A549 (cell line): Measurements from ENCODE around the gene CALML3. TPM values are rescaled to one million over a fixed set of nuclear protein-coding genes. Genes with fewer than 3 reads are reported as not detected.

Experiments
- ATAC-seq, 2 experiments: fragments of 200-7000 bp in 1 of 2; fragments of >200 bp in 1 of 2; cut with Nextera tagmentation in 1 of 2; cut with Tn5 transposase in 1 of 2; 3 replicates each; pipeline versions ENCODE4 v1.8.0 to v1.9.1; 2018 to 2020; ENCODE audit warnings: mild to moderate bottlenecking in 1 of 2, moderate library complexity in 1 of 2
- CTCF ChIA-PET: fragments of 300-600 bp; sonication (Branson Sonifier 250); formaldehyde crosslinking; extraction: SDS; loops from one replicate; lab custom pipeline; 2021; ENCODE audit warnings: antibody characterized with exemption, inconsistent platforms; lab: Yijun Ruan, JAX
- POLR2A ChIA-PET: fragments of 350-600 bp; formaldehyde crosslinking; extraction: SDS; loops from one replicate; lab custom pipeline; 2021; ENCODE audit warnings: antibody characterized with exemption, inconsistent platforms; lab: Yijun Ruan, JAX
- DNase-seq, 2 experiments: peaks; one replicate each; pipeline versions ENCODE4 v3.0.0 to v3.0.0-alpha.2; 2011 to 2016; ENCODE audit warnings: low read depth in 1 of 2, low spot score in 1 of 2
- FAIRE-seq: peaks from 2 replicates; lab custom pipeline; 2011; peaks lifted over from hg19 to GRCh38; lab: Jason Lieb, UNC
- H3K27ac ChIP-seq, 2 experiments: fragments of >200 bp; sonication (Bioruptor Twin); formaldehyde crosslinking; 3 replicates each; pipeline ENCODE4 v1.5.1; 2016 to 2017
- H3K4me1 ChIP-seq: fragments of >200 bp; sonication (Bioruptor Twin); formaldehyde crosslinking; 3 replicates; pipeline ENCODE4 v1.6.1; 2016
- H3K4me2 ChIP-seq: fragments of >200 bp; sonication (Bioruptor Twin); formaldehyde crosslinking; 3 replicates; pipeline ENCODE4 v1.6.1; 2016
- H3K4me3 ChIP-seq: fragments of >200 bp; sonication (Bioruptor Twin); formaldehyde crosslinking; 3 replicates; pipeline ENCODE4 v1.5.1; 2016
- H3K9me3 ChIP-seq: fragments of >200 bp; sonication (Bioruptor Twin); formaldehyde crosslinking; 3 replicates; pipeline ENCODE4 v1.6.1; 2016
- BHLHE40 ChIP-seq: IDR thresholded peaks from 2 replicates; pipeline ENCODE4 v1.6.1; 2012; ENCODE audit warnings: low read depth, low read length, inconsistent platforms
- ESRRA ChIP-seq: fragments of 150-350 bp; IDR thresholded peaks from 2 replicates; pipeline ENCODE4 v1.6.1; 2014; ENCODE audit warnings: mild to moderate bottlenecking, low read length, borderline replicate concordance
- HDAC2 ChIP-seq: fragments of 200-600 bp; sonication (generic); IDR thresholded peaks from 2 replicates; pipeline ENCODE4 v1.6.1; 2016
- MAFK ChIP-seq: fragments of 450-650 bp; IDR thresholded peaks from 2 replicates; pipeline ENCODE4 v1.6.1; 2014; ENCODE audit not compliant: partially characterized antibody
- MYC ChIP-seq: IDR thresholded peaks from 2 replicates; pipeline ENCODE4 v1.6.1; 2012; ENCODE audit warnings: mild to moderate bottlenecking, inconsistent platforms, low read length, improper control_type of control experiment, borderline replicate concordance
- RAD21 ChIP-seq, 2 experiments: fragments of >200 bp in 1 of 2; sonication (Bioruptor Twin) in 1 of 2; formaldehyde crosslinking in 1 of 2; IDR thresholded peaks in 1 of 2; conservative IDR thresholded peaks in 1 of 2; 2 replicates in 1 of 2; 3 replicates in 1 of 2; pipeline ENCODE4 v1.6.1; 2012 to 2018; ENCODE audit warnings: inconsistent platforms in 1 of 2
- RNF2 ChIP-seq: fragments of 200-600 bp; sonication (generic); IDR thresholded peaks from 2 replicates; pipeline ENCODE4 v1.6.1; 2016; ENCODE audit warnings: low read depth, mild to moderate bottlenecking, antibody characterized with exemption, moderate library complexity, borderline replicate concordance
- ZNF302 ChIP-seq: fragments of 250-450 bp; sonication (Bioruptor Pico); IDR thresholded peaks from 2 replicates; pipeline ENCODE4 v1.9.0; 2021; ENCODE audit warnings: inconsistent platforms, mild to moderate bottlenecking, moderate library complexity
- WGBS: methylation state at CpG from one replicate; pipeline ENCODE4 v1.1.6; 2017; ENCODE audit errors: missing lambda C conversion rate; 5-methylcytosine and 5-hydroxymethylcytosine counted together
- polyA plus RNA-seq, 4 experiments: library from polyadenylated mRNA; depleted of rRNA in 3 of 4; stranded (reverse); fragments of >200 nt; fragmentation: RNase III in 1 of 4; extraction: RNeasy Plus Mini Kit Qiagen cat#74134 plus additional on column Dnase treatment in 1 of 4; gene quantifications; 2 replicates in 3 of 4; 3 replicates in 1 of 4; pipeline ENCODE4 v1.2.3, GENCODE V29; 2011 to 2017
- TF ChIP-seq, protein P1 (sequence below): IDR thresholded peaks from 2 replicates; pipeline ENCODE4 v1.6.1; 2012
- TF ChIP-seq, protein P2 (sequence below): fragments of 200-600 bp; sonication (generic); IDR thresholded peaks from 2 replicates; pipeline ENCODE4 v1.6.1; 2016; ENCODE audit warnings: antibody characterized with exemption, mild to moderate bottlenecking, moderate library complexity
- TF ChIP-seq, protein P3 (sequence below): fragments of 450-650 bp; IDR thresholded peaks from 2 replicates; pipeline ENCODE4 v1.6.1; 2014; ENCODE audit warnings: antibody characterized with exemption
- TF ChIP-seq, protein P4 (sequence below): fragments of 150-350 bp; IDR thresholded peaks from 2 replicates; pipeline ENCODE4 v1.6.1; 2014; ENCODE audit warnings: low read depth, mild to moderate bottlenecking, low read length

CALML3 gene
- polyA plus RNA-seq, 2 of the 4 experiments (the other 2 are of a cell fraction): not detected

DNA sequence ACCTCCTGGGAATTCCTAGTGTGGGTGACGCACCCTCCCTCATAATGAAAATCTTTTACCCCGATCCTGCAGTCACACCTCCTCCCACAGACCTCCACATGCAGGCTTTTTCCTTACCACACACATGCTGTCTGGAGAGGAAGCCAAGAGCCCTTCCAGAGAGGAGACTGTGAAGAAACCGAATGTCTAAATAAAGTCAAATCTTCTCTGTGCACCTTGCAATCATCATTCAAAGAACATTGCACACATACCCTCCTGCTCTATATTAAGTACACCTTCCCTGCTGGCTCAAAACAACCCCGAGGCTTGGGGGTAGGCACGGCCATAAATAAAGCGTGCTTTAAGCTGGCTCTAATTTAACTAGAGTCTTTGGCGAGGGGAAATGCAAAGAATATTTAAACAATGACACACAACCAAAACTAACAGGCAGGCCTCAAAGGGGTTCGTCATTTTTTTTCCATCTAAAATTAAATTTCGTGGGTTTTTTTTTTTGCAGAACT, 34.9 kb downstream of the CALML3 start:
- H3K27ac ChIP-seq: peak overlapping the region; percentile 56 to 78
- H3K4me1 ChIP-seq: peaks cover 23% of the 10 kb centered on the region
- no peak overlapping the region for H3K4me3 ChIP-seq
- ATAC-seq (peak in 1 of 2 experiments; percentile 54; a peak in 3 of 6 replicates), FAIRE-seq (no peak), DNase-seq (peak in 1 of 2 experiments; percentile 37)
- H3K4me2 ChIP-seq: peak overlapping the region; percentile 54
- no peaks in the 10 kb centered on the region for H3K9me3 ChIP-seq
- ChIA-PET CTCF (interaction anchor here (0.6 to 6.6 kb wide), 5 partner anchors 7 to 63 kb away, joined by 4 to 37 read pairs (median 5); no protein-coding TSS in a partner anchor), POLR2A (no interaction called here)
- 8% methylated on average over 9 of the region's 9 CpGs for WGBS
- TF ChIP-seq RAD21 (conservative IDR thresholded peaks at IDR 0.05 in 1 of 2, IDR thresholded peaks at IDR 0.05 in 1 of 2): no peak
- TF ChIP-seq, protein P1, sequence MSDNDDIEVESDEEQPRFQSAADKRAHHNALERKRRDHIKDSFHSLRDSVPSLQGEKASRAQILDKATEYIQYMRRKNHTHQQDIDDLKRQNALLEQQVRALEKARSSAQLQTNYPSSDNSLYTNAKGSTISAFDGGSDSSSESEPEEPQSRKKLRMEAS: peak; percentile 44; the same call in 1 of the 2 replicates
- TF ChIP-seq, all 56 proteins: peak for 1

DNA sequence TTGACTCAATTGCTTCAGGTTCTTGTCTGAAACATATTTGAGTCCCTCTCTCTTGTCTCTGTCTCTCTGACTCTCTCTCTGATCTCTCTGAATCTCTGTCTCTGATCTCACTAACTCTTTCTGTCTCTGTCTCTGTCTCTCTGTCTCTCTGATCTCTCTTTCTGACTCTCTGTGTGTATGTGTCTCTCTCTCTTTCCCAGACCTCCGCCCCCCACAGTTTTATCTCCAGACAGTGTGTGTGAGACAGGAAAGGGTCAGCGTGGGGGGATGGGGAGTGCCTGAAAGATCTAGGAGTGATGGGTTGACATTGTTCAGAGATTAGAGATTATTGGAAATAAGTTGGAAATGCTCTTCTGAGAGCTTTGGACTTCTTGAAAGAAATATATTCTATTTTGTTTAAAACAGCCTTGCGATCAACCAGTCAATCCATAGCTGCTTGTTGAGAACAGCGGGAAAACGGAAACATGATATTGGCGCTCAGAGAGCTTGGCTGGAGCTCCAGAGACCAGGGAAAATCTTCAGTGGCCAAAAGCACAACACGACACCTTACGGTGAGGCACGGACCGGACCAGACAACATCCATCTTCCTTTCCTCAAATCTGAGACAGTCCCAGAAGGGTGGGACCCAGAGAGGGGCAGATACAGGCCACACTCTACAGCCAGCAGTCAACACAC, 35.5 kb downstream of the CALML3 start:
- peak overlapping the region; percentile 56 to 78 for H3K27ac ChIP-seq
- ChIA-PET POLR2A (no interaction called here), CTCF (interaction anchor here (0.6 to 3.6 kb wide), 4 partner anchors 11 to 634 kb away, joined by 3 to 17 read pairs (median 4); no protein-coding TSS in a partner anchor)
- TF ChIP-seq, protein P2, sequence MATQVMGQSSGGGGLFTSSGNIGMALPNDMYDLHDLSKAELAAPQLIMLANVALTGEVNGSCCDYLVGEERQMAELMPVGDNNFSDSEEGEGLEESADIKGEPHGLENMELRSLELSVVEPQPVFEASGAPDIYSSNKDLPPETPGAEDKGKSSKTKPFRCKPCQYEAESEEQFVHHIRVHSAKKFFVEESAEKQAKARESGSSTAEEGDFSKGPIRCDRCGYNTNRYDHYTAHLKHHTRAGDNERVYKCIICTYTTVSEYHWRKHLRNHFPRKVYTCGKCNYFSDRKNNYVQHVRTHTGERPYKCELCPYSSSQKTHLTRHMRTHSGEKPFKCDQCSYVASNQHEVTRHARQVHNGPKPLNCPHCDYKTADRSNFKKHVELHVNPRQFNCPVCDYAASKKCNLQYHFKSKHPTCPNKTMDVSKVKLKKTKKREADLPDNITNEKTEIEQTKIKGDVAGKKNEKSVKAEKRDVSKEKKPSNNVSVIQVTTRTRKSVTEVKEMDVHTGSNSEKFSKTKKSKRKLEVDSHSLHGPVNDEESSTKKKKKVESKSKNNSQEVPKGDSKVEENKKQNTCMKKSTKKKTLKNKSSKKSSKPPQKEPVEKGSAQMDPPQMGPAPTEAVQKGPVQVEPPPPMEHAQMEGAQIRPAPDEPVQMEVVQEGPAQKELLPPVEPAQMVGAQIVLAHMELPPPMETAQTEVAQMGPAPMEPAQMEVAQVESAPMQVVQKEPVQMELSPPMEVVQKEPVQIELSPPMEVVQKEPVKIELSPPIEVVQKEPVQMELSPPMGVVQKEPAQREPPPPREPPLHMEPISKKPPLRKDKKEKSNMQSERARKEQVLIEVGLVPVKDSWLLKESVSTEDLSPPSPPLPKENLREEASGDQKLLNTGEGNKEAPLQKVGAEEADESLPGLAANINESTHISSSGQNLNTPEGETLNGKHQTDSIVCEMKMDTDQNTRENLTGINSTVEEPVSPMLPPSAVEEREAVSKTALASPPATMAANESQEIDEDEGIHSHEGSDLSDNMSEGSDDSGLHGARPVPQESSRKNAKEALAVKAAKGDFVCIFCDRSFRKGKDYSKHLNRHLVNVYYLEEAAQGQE: no peak
- TF ChIP-seq RNF2 (no peak), ZNF302 (CRISPR knock-in tag) (no peak), BHLHE40 (no peak), MAFK (no peak), HDAC2 (no peak), MYC (no peak), ESRRA (no peak)
- TF ChIP-seq, protein P3, sequence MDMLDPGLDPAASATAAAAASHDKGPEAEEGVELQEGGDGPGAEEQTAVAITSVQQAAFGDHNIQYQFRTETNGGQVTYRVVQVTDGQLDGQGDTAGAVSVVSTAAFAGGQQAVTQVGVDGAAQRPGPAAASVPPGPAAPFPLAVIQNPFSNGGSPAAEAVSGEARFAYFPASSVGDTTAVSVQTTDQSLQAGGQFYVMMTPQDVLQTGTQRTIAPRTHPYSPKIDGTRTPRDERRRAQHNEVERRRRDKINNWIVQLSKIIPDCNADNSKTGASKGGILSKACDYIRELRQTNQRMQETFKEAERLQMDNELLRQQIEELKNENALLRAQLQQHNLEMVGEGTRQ: no peak
- TF ChIP-seq, protein P4, sequence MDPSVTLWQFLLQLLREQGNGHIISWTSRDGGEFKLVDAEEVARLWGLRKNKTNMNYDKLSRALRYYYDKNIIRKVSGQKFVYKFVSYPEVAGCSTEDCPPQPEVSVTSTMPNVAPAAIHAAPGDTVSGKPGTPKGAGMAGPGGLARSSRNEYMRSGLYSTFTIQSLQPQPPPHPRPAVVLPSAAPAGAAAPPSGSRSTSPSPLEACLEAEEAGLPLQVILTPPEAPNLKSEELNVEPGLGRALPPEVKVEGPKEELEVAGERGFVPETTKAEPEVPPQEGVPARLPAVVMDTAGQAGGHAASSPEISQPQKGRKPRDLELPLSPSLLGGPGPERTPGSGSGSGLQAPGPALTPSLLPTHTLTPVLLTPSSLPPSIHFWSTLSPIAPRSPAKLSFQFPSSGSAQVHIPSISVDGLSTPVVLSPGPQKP: no peak
- H3K4me3 ChIP-seq: no peak overlapping the region
- peaks cover 23% of the 10 kb centered on the region for H3K4me1 ChIP-seq
- 89% methylated on average over 10 of the region's 10 CpGs for WGBS
- DNase-seq: no peak
- H3K9me3 ChIP-seq: no peaks in the 10 kb centered on the region
- ATAC-seq: no peak
- peak overlapping the region; percentile 54 for H3K4me2 ChIP-seq
- FAIRE-seq: no peak
